Natural killer cell treated with Interleukin-12 subunit alpha and Interleukin-12 subunit beta and Interleukin-15 and Interleukin-18, amount 100 ng/mL, for 72 hours (primary cell): Measurements from ENCODE around the gene SRP72. TPM values are rescaled to one million over a fixed set of nuclear protein-coding genes. Genes with fewer than 3 reads are reported as not detected.

ENCODE experiments used
- ATAC-seq, 2 donors: fragments of 150-1000 bp; cut with Tn5 transposase in 1 of 2; sonication (Bioruptor Pico), chemical (Tn5 transposase) in 1 of 2; 2 replicates each; pipeline ENCODE4 v1.10.0; 2021
- DNase-seq: peaks from one replicate; pipeline ENCODE4 v3.0.0; 2022; ENCODE audit warnings: low spot score
- H3K27ac Mint-ChIP-seq, 2 donors: 1 replicate in 1 of 2; 2 replicates in 1 of 2; pipeline ENCODE4 v1.8.0; 2022; ENCODE audit warnings: mixed read lengths in 2 of 2, mild to moderate bottlenecking in 1 of 2, moderate library complexity in 1 of 2
- H3K27me3 Mint-ChIP-seq, 2 donors: 1 replicate in 1 of 2; 2 replicates in 1 of 2; pipeline ENCODE4 v1.8.0; 2022; ENCODE audit warnings: mixed read lengths in 2 of 2
- H3K36me3 Mint-ChIP-seq: one replicate; pipeline ENCODE4 v1.8.0; 2022; ENCODE audit warnings: mixed read lengths
- H3K4me1 Mint-ChIP-seq, 2 donors: 1 replicate in 1 of 2; 2 replicates in 1 of 2; pipeline ENCODE4 v1.8.0; 2022; ENCODE audit warnings: low read depth in 2 of 2, mixed read lengths in 2 of 2, mild to moderate bottlenecking in 1 of 2
- H3K4me3 Mint-ChIP-seq: one replicate; pipeline ENCODE4 v1.8.0; 2022; ENCODE audit warnings: mixed read lengths
- H3K9me3 Mint-ChIP-seq: 2 replicates; pipeline ENCODE4 v1.8.0; 2022; ENCODE audit warnings: mixed read lengths
- total RNA-seq, 2 donors: library from RNA; stranded (reverse); gene quantifications; one replicate each; pipeline ENCODE4 v1.2.3, GENCODE V29; 2022

SRP72 gene, protein sequence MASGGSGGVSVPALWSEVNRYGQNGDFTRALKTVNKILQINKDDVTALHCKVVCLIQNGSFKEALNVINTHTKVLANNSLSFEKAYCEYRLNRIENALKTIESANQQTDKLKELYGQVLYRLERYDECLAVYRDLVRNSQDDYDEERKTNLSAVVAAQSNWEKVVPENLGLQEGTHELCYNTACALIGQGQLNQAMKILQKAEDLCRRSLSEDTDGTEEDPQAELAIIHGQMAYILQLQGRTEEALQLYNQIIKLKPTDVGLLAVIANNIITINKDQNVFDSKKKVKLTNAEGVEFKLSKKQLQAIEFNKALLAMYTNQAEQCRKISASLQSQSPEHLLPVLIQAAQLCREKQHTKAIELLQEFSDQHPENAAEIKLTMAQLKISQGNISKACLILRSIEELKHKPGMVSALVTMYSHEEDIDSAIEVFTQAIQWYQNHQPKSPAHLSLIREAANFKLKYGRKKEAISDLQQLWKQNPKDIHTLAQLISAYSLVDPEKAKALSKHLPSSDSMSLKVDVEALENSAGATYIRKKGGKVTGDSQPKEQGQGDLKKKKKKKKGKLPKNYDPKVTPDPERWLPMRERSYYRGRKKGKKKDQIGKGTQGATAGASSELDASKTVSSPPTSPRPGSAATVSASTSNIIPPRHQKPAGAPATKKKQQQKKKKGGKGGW
- 100 to 1,000 TPM; 145 to 150 TPM for total RNA-seq

DNA sequence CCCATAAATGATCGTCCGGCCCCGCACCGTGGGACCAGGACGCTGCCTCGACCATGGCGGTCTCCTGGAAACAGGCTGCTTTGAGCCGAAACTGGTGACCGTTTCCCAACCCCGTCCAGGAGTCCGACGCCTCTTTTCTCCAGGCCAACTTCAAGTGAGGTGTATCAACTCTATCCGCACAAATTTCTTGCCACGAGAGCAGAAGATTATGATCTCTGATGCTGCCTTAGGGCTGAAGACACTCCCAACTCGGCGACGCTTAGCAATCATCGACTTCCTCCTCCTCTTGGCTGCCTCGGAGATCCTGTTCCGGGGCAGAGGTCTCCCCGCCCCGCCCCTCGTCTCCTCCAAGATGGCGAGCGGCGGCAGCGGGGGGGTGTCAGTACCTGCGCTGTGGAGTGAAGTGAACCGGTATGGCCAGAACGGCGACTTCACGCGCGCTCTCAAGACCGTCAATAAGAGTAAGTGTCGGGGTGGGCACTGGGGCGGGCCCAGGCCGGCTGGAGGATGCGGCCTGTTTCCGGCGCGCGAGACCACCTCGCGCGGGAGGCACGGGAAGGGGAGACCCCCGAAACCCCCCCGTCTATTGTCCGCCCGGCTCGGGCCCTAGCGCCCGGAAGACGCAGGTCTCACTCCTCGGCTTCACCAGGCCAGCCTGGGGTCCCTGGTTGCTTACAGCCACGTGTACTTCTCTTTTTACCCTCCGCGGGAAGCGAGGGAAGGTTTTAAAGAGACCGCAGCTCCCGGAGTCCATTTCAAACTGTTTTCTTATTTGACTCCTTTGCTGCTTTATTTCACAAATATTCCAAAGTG, at the start of gene SRP72:
Gene SRP72 (plus strand): TSS at position 334 of the 813 bp plus-strand sequence. CDS start 19 bp downstream, at position 353.
- Mint-ChIP-seq H3K27ac (peak within 1 kb of the TSS; percentile 96 to 99), H3K4me1 (peaks cover 35 to 48% of the 10 kb centered on the region in 2 donors)

DNA sequence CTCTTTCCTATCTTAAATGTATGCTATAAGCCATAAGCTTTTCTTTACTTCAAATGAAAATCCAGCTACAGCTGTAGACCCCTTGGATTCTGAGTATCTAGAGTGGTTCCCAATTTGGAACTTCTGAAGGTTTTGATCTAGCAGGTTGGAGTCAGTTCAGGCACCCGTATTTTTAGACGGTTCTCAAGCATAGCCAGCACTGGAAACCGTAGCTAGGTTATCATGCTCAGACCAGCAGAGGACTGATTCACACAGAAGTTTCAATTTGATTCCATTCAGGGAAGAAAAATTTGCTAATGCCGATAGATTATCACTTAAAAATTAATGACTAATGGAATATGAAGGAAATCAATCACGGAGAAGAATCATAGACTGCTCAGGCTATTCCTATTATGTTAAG, 43.2 kb upstream of the SRP72 start:
- Mint-ChIP-seq H3K9me3 (no peaks in the 10 kb centered on the region), H3K36me3 (no peaks in the 10 kb centered on the region), H3K4me1 (peaks cover 7 to 8% of the 10 kb centered on the region in 2 donors), H3K27me3 (no peaks in the 10 kb centered on the region), H3K27ac (no peak overlapping the region), H3K4me3 (no peak overlapping the region)
- no peak for DNase-seq
- ATAC-seq, result no peak

More for the DNA sequence above, at the start of gene SRP72:
- Mint-ChIP-seq H3K36me3 (peaks cover 13% of the 10 kb centered on the region), H3K4me3 (peak within 1 kb of the TSS; percentile 100), H3K27me3 (no peaks in the 10 kb centered on the region), H3K9me3 (no peaks in the 10 kb centered on the region)
- DNase-seq (peak; percentile 90), ATAC-seq (peak; percentile 97 to 98)

DNA sequence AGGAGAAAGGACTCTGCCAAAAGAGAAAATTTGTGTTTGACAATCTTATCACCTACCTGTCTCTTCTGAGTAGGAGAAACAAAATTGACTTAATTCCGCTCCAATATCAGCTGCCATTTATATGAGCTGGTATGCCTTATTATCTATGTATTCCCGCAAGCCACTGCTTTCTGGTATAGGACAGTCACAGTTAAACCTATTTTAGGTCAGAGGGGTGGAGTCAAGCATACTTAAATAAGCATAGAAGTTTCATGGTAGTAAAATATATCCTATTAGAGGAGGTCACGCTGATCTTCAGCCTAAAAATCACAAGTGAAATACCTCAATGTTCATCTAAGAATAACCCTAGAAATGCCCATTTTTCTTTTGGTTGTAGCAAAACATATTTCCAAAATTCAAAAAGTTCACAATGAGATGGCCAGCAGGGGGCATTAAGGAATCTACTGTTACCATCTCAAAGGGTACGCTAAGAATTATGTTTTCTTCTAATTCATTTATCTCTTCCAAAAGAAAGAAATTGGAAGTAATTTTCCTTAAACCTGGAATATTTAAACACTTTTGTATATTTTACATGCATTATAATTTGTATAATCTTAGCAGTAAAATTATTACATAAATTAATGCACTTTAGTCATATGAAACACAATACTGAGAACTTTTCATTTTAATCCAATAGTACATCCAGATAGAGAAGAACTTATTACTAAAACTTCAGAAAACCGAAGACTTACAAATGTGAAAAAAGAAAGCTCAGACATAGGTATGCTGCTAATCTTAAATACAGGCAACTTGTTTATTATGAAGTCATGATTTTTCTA, 42.5 kb upstream of the SRP72 start:
- Mint-ChIP-seq H3K4me3 (no peak overlapping the region), H3K27ac (no peak overlapping the region), H3K4me1 (peaks cover 7 to 8% of the 10 kb centered on the region in 2 donors), H3K27me3 (no peaks in the 10 kb centered on the region), H3K9me3 (no peaks in the 10 kb centered on the region), H3K36me3 (no peaks in the 10 kb centered on the region)
- no peak for ATAC-seq
- no peak for DNase-seq

DNA sequence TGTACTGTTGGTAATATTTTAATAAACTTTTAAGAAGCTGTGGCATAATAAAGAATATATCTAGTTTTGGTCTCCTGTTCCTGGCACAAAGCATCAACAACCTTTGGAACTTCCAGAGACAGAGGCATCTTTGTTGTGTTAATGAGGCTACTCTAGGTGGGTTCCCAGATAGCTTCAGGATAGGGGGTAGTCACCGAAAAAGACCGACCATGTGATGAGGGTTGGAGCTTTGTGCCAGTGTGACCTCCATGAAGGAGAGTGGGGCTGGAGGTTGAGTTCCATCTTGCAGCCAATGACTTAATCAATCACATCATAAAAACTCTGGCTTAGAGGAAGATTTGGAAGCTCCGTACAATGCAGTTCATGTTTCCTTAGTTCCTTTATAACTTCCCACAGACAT, 41.9 kb upstream of the SRP72 start:
- ATAC-seq (no peak), DNase-seq (no peak)
- H3K36me3 Mint-ChIP-seq, result no peaks in the 10 kb centered on the region
- H3K4me3 Mint-ChIP-seq, result no peak overlapping the region
- peaks cover 7 to 8% of the 10 kb centered on the region in 2 donors for H3K4me1 Mint-ChIP-seq
- H3K27ac Mint-ChIP-seq, result no peak overlapping the region
- no peaks in the 10 kb centered on the region for H3K27me3 Mint-ChIP-seq
- H3K9me3 Mint-ChIP-seq, result no peaks in the 10 kb centered on the region

DNA sequence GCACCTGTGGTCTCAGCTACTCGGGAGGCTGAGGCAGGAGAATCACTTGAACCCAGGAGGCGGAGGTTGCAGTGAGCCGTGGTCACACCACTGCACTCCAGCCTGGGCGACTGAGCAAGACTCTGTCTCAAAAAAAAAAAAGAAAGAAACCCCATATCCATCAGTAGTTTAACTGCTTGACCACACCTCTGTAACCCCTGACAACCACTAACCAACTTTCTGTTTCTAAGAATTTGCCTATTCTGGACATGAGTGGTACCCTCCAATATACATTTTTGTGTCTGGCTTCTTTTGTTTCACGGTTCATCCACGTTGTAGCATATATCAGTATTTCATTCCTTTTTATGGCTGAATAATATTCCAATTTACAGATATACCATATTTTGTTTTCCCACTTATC, 41.1 kb upstream of the SRP72 start:
- Mint-ChIP-seq H3K36me3 (no peaks in the 10 kb centered on the region), H3K9me3 (no peaks in the 10 kb centered on the region), H3K4me1 (peaks cover 7 to 8% of the 10 kb centered on the region in 2 donors), H3K27ac (no peak overlapping the region), H3K4me3 (no peak overlapping the region), H3K27me3 (no peaks in the 10 kb centered on the region)
- ATAC-seq (peak in 1 of 2 donors; percentile 49), DNase-seq (no peak)

DNA sequence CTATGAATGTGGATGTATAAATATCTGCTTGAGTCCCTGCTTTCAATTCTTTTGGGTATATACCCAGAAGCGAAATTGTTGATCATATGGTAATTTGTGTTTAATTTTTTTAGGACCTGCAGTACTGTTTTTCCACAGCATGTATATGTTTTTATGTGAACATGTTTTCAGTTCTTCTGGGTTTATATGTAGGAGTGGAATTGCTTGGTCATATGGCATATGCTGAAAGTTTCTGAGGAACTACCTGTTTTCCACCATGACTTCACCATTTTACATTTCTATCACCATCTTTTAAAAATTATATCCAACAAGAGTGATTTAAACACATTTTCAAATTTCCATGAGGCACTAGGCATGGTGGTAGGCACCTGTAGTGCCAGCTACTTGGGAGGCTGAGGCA, 40.2 kb upstream of the SRP72 start:
- H3K36me3 Mint-ChIP-seq, result no peaks in the 10 kb centered on the region
- no peaks in the 10 kb centered on the region for H3K27me3 Mint-ChIP-seq
- ATAC-seq (no peak), DNase-seq (no peak)
- H3K4me3 Mint-ChIP-seq, result no peak overlapping the region
- peaks cover 7 to 8% of the 10 kb centered on the region in 2 donors for H3K4me1 Mint-ChIP-seq
- H3K9me3 Mint-ChIP-seq, result no peaks in the 10 kb centered on the region
- H3K27ac Mint-ChIP-seq, result no peak overlapping the region

DNA sequence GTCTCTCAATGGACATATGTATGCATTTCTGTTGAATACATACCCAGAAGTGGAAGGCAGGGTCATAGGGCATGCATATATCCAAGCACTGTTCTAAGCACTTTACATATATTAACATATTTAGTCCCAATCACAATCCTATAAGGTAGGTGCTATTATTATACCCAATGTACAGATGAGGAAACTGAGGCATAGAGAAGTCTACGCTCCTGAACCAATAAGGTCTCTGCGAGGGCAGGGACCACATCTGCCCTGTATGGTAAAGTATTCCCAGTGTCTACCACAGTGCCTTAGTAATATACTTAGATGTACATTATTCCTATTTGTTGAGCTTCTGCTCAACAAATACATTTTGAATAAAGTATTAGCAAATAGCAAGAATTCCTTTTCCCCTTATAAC, 37.2 kb upstream of the SRP72 start:
- Mint-ChIP-seq H3K36me3 (no peaks in the 10 kb centered on the region), H3K4me3 (no peak overlapping the region), H3K27me3 (no peaks in the 10 kb centered on the region), H3K9me3 (no peaks in the 10 kb centered on the region), H3K4me1 (peaks cover 11 to 15% of the 10 kb centered on the region in 2 donors), H3K27ac (no peak overlapping the region)
- no peak for DNase-seq
- ATAC-seq, result no peak

DNA sequence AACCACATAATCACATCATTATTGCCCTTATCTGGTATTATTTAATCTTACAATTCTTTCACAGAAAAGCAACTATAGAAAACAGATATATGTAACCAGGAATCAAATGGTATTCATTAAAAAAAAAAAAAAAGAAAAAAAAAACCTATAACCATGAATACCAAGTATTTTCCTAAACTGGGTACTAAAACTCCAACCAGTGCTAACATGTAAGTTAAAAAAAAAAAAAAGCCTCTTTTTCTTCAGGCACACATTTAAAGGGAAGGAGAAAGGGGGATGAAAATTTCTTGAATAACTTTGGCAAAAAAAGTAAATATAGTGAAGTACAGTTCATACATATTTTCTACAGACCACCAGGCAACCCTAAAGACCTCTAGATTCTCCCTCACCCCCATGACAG, 34.1 kb upstream of the SRP72 start:
- no peak for ATAC-seq
- H3K27me3 Mint-ChIP-seq, result no peaks in the 10 kb centered on the region
- H3K9me3 Mint-ChIP-seq, result no peaks in the 10 kb centered on the region
- DNase-seq, result no peak
- H3K4me1 Mint-ChIP-seq, result peaks cover 14 to 25% of the 10 kb centered on the region in 2 donors
- H3K27ac Mint-ChIP-seq, result no peak overlapping the region
- H3K4me3 Mint-ChIP-seq, result peak overlapping the region; percentile 99
- peaks cover 9% of the 10 kb centered on the region for H3K36me3 Mint-ChIP-seq

DNA sequence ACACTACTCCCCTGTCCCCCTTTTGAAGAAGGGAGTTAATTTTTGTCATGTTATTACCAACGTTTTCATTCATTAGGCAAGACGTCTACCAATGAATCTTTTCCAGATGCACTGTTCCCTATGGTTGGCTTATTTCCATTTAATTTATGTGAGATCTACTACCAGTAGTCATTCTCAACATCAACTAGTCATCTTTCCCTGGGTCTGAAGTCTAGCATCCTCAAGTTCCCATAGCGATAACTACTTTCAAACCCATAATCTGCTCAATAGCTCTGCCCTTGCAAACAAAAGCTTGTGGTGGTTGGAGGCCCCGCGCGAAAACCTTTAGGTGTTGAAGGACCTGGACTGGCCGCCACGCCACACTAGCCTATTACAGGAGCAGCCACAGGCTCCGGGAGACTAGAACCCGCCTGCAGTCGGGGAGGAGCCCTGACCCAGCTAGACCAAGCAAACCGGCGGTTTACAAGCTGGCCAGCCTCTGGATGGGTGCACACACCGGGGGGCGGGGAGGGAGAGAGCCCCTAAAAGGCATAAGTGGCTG, 32.7 kb upstream of the SRP72 start:
- DNase-seq (peak; percentile 64), ATAC-seq (peak in 1 of 2 donors; percentile 8)
- peaks cover 15% of the 10 kb centered on the region for H3K36me3 Mint-ChIP-seq
- no peaks in the 10 kb centered on the region for H3K9me3 Mint-ChIP-seq
- no peaks in the 10 kb centered on the region for H3K27me3 Mint-ChIP-seq
- H3K4me1 Mint-ChIP-seq, result peaks cover 17 to 30% of the 10 kb centered on the region in 2 donors
- peak overlapping the region; percentile 59 to 99 for H3K27ac Mint-ChIP-seq
- peak overlapping the region; percentile 99 for H3K4me3 Mint-ChIP-seq

DNA sequence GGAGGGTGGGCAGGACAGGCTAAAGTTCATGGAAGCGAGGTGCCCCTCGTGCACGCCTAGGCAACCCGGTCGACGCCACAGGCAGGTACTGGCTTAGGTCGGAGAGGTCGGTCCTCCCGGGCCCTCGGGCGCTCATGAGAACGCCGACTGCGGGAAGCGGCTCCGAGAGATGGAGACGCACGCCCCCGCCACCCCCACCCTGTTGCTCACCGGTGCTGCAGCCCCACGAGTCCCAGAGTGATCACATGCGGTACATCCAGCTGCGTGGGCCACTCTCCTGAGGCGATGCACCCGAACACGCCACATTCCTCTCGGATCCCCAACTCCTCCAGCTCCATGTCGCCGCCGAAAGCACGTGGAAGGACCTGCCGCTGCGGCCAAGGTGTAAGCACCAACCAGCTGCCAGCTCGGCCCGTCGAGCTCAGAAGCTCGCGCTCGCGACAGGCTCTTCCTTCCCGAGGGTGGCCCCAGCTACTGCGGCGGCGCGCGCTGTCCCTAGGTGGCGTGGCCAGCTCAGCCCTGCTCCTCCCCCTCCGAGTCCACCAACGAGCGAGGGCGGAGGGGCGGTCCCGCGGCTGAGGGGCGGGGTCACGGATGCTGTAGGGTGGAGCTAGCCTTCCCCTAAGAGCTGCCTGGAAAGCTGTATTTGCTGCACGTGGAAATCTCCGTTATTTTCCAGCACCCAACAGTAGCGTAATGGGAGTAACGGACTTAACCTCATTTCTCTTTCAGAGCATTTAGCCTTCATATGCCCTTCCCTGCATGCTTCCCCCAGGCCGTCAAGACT, 32.1 kb upstream of the SRP72 start, which contains the start of gene PPAT:
Gene PPAT (minus strand): TSS at position 476 of the 787 bp plus-strand sequence. CDS start 138 bp downstream, at position 338.
- peaks cover 19 to 33% of the 10 kb centered on the region in 2 donors for H3K4me1 Mint-ChIP-seq
- DNase-seq, result peak; percentile 98
- H3K27ac Mint-ChIP-seq, result peak within 1 kb of the TSS; percentile 90 to 99
- H3K36me3 Mint-ChIP-seq, result peaks cover 17% of the 10 kb centered on the region
- H3K4me3 Mint-ChIP-seq, result peak within 1 kb of the TSS; percentile 99
- no peaks in the 10 kb centered on the region for H3K27me3 Mint-ChIP-seq
- ATAC-seq, result peak; percentile 91 to 94
- H3K9me3 Mint-ChIP-seq, result no peaks in the 10 kb centered on the region

DNA sequence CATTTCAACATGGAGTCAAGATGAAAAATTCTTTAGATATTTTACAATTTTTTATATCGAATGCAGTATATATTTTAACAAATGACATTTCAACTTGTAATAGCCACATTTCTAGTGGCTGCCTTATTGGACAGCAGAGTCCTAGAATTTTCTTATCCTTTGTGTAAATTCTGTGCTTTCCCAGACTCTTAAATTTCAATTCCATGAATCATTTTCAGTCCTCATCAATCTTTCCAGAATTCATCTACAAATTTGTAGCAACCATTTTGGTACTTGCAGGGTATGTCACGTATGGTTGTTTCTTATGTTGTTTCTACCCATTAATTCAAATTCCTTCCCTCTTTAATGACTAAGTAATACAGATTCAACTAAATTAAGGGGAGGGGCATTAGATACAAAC, 28.7 kb upstream of the SRP72 start:
- no peak for ATAC-seq

DNA sequence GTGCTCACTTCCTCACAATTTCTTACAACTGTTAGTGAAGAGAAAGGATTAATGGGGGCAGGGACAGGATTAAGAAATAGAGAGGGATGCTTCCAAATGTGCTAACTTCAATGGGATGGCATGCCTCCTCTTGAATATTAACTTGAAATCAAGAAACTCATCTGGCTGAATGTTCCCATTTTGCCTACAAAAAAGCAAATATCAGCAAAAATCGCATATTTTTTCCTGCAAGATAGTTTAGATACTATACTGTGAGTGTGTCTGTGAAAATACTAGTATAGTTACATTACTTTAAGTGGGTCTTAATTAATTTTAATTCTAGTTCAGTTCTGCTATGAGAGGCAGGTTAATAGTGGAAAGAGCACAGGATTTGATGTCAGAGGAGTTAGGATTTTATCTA, 26.4 kb upstream of the SRP72 start:
- no peaks in the 10 kb centered on the region for H3K9me3 Mint-ChIP-seq
- H3K4me1 Mint-ChIP-seq, result peaks cover 24 to 27% of the 10 kb centered on the region in 2 donors
- peaks cover 35% of the 10 kb centered on the region for H3K36me3 Mint-ChIP-seq
- DNase-seq, result no peak
- no peaks in the 10 kb centered on the region for H3K27me3 Mint-ChIP-seq
- no peak overlapping the region for H3K4me3 Mint-ChIP-seq
- H3K27ac Mint-ChIP-seq, result no peak overlapping the region
- no peak for ATAC-seq

More for the DNA sequence above, 28.7 kb upstream of the SRP72 start:
- Mint-ChIP-seq H3K9me3 (no peaks in the 10 kb centered on the region), H3K27ac (no peak overlapping the region), H3K27me3 (no peaks in the 10 kb centered on the region), H3K4me3 (peak overlapping the region; percentile 30), H3K4me1 (peaks cover 24 to 33% of the 10 kb centered on the region in 2 donors), H3K36me3 (peaks cover 33% of the 10 kb centered on the region)
- DNase-seq, result no peak
